DOHH2 (cell line): Measurements from ENCODE around the gene ENDOU.

Source experiments
- CTCF ChIP-seq: fragments of 200-600 bp; sonication (generic); IDR thresholded peaks from one replicate; pipeline ENCODE4 v1.5.1; 2014; ENCODE audit warnings: antibody characterized with exemption, mild to moderate bottlenecking, low read depth, low read length; ENCODE audit not compliant: poor library complexity, severe bottlenecking
- EZH2phosphoT487 ChIP-seq: fragments of 200-600 bp; sonication (generic); IDR thresholded peaks from 2 replicates; pipeline ENCODE4 v1.6.1; 2017; ENCODE audit warnings: borderline replicate concordance, mild to moderate bottlenecking, antibody characterized with exemption, low read length, moderate library complexity, mixed read lengths

- TF ChIP-seq EZH2phosphoT487 (no peak), CTCF (no peak)
Measured at GRCh38 chr12:47705229-47705565, 20.1 kb downstream of the ENDOU start.
